ENCODE results near the gene GARNL3.

GRCh38 chr9:127293328-127293727, 28.8 kb downstream of the GARNL3 start:
- no peak for TF ChIP-seq CTCF (IDR thresholded peaks at IDR 0.05)
- TF ChIP-seq POLR2A (IDR thresholded peaks at IDR 0.05) = no peak
